ENCODE data around the gene CUBN.

DNA sequence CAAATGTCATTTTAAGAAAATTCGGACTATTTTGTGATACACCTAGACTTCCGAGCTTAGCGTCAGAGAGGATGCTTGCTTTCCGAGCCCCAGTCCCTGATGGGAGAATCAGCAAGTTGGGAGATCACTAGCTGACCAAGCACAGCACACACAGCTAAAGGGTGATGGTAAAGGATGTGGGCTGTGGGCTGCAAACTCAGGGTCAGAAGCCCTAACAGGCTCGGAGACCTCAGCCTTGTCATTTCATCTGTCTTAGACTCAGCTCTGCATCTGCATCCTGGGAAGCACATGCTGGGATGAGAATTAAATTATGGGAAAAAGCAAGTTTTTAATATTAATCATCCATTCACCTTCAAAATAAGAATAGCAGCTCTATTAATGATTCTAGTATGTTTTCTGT is 3.3 kb downstream of the CUBN start:
- TF ChIP-seq, protein P1, sequence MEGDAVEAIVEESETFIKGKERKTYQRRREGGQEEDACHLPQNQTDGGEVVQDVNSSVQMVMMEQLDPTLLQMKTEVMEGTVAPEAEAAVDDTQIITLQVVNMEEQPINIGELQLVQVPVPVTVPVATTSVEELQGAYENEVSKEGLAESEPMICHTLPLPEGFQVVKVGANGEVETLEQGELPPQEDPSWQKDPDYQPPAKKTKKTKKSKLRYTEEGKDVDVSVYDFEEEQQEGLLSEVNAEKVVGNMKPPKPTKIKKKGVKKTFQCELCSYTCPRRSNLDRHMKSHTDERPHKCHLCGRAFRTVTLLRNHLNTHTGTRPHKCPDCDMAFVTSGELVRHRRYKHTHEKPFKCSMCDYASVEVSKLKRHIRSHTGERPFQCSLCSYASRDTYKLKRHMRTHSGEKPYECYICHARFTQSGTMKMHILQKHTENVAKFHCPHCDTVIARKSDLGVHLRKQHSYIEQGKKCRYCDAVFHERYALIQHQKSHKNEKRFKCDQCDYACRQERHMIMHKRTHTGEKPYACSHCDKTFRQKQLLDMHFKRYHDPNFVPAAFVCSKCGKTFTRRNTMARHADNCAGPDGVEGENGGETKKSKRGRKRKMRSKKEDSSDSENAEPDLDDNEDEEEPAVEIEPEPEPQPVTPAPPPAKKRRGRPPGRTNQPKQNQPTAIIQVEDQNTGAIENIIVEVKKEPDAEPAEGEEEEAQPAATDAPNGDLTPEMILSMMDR (conservative IDR thresholded peaks at IDR 0.05), result no peak
- no peak for TF ChIP-seq ZFX (IDR thresholded peaks at IDR 0.05)
